NCI-H1694 (cell line): ENCODE results near the gene HPCA.

Experiments used
- DNase-seq: peaks from one replicate; lab custom pipeline; 2025; lab: John Stamatoyannopoulos, UW

HPCA gene

DNA sequence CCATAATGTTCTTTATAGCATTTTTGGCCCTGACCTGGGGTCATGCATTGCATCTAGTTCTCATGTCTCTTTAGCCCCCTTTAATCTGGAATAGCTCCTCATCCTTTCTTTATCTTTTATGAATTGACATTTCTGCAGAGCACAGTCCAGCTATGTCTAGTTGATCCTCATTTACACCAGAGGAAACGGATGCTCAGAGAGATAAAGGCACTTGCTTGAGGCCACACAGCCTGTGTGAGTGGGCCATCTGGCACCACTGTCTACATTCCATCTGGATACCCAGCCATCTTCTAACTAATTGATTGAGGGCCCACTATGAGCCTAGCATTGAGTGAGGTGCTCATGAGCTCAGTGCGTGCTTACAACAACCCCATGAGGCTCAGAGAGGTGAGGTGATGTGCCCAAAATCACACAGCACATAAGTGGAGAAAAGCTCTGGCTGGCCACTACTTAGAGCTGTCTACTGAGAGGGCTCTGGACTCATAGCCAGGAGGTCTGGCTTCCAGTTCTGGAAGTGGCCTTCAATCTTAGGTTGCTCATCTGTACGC, 3.5 kb downstream of the HPCA start:
- no peak for DNase-seq

DNA sequence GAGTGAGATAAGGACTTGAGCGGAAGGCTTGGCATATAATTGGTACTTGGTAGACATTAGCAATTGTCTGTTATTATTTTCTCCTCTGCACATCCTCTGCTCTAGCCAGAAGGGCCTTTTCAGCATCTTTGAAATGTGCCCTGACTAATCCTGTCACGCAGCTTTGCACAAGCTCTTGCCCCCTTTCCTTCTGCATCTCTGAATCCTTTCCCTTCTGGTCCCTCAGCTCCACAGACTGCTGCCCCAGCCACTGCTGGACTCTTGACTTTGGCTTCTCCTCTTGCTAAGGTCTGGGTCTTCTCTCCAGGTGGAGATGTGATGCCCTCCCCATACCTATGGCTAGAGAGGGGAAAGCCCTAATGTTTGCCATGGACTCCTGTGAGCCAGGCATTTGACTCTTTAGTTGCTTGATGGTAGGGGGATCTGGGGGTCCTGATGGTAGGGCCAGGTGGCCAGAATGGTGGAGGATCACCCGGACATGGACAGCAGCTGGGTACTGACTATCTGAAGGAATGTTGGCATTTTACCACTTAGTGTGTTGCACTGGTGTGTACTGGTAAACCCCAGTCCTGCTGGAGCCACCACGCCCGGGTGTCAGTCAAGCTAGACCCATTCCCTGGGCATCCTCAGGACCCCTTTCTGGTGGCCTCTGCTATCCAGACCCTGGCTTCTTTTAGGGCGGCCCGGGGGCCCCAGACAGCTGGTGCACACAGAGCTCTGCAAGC, 4.4 kb downstream of the HPCA start:
- DNase-seq, result no peak

DNA sequence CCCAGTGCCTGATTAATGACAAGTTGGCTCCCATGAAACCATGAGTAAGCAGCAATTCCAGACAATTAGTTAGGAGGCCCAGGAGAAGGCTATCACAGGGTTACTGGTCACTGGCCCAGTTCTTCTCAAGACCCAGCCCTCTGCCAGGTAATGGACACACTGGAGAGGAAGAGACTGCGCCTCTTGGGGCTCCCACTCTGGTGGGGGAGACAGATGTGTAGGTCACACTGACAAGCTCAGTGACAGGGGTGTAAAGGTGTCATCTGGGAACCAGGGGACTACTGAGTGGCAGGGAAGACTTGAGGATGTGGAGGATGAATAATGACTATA, 4.9 kb downstream of the HPCA start:
- no peak for DNase-seq

DNA sequence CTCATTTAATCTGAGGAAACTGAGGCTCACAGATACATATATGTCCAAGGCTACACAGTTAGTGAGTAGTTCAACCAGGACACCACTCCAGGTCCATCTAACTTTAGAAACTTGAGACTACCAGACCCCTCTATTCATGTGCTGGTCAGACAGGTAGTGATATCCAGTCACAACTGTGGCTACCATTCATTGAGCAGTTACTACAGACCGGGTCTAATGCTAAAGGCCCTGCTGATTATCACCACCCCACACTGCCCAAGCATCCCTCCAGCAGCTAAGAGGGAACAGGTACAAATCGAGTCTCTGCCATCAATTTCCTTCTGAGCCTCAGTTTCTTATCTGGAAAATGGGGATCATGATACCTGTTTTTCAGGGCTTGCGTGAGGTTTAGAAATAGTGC, 5.3 kb downstream of the HPCA start:
- DNase-seq, result no peak

DNA sequence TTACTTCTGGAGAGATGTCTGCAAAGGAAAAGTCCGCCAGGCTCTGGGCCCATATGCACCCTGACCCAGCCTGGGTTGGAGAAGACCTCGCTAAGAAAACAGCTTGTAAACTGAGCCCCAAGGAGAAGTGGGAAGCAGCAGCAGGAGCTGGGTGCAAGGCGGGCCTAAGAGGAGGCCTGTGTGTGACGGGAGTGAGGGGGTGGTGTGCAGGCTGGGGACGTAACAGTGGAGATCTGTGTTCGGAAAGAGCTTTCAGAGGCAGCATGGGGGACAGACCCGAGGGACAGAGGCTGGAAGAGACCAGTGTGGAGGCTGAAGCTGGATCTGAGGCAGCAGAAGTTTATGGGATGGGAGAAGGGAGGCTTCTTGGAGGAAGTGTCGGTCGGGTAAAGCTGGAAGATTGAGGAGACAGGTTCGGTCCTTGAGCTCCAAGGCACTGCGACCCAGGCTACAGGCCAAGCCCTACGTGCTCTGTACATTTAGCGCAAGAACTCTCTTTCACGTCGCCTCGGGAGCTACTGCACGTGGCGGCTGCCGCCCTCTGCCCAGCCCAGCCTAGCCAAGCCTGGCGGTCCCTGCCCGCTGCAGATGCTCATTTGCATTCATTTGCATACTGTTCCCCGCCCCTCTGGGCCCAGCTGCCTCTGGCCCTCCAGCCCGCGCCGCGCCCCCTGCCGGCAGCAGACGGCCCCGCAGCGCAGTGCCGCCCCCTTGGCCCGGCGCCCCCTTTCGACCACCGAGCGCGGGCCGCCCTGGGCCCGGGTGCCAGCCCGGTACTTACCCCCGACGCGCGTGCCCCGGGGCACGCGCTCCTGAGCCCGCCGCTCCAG, 6.3 kb downstream of the HPCA start:
- DNase-seq, result peak; percentile 64

DNA sequence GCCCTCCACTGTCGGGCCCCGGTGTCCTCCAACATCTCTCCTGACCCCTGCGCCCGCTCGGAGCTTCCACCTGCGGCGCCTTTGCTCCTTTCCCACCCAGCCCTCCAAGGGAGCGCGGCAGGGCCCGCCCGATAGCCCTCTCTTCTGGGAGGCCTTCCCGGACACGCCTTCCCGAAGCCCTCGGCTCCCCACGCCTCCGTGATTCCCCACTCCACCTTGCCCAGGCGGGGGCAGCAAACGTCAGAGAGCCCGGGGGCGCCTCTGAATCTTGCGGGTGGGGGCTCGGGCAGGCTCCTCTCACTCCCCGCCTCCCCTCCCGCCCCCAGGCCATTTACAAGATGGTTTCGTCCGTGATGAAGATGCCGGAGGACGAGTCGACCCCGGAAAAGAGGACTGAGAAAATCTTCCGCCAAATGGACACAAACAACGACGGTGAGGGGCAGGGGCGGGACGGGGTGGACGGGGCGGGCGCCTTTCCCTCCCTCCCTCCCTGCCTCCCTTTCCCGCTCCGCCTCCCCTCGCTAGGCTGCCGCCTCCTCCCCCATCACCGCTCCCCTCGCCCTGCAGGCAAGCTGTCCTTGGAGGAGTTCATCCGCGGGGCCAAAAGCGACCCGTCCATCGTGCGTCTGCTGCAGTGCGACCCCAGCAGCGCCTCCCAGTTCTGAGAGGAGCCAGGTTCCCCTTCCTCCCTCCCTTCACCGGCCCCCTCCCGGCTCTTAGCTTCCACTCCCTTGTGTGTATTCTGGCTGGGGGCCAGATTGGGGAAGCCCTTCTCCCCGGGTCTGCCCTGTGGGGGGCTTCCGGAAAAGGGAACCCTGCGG, 7.1 kb downstream of the HPCA start:
- peak; percentile 48 for DNase-seq

DNA sequence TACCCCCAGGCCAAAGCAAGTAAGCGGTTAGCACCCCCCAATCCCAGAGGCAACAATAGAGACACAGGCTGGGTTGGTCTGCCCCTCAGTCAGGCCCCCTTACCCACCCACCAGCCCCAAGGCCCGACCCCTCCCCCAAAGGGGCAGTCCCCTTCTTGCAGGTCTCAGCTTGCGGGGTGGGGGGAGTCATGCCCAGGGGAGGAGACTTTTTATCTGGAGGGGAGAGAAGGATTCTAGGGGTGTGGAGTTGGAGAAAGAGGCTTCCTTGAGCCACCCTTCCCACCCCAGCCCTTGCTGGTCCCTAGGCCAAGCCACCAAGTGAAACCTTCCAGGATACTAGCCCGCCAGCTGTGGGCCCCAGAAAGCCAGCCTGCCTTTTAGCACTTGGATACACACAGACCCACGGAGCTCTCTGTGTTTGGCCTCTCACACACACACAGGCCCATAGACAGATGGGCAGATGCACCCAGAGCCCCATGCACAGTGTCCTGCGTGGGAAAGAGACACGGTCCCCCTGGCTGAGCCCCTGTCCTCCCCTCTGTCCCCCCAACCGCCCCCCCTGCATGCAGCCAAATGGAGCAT, 7.8 kb downstream of the HPCA start:
- DNase-seq, result peak; percentile 42

DNA sequence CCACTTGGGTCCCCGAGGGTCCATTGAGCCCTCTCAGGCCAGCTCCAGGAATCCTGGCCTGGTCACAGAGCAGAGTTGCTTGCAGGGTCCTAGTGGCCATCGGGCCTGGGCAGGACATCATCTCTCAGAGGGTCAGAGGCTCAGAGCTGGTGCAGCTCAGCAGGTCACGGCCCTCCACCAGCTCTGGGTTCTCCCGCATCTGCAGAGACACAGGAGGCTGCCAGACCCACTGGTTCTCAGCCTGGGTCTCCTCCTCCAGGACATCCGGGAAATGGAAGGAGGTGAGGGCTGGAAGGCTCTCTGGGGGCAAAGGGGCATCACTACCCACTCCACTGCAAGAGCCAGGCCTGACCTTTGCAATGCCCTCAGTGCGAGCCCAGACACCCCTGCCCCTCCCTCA, 8.4 kb downstream of the HPCA start:
- DNase-seq, result no peak

DNA sequence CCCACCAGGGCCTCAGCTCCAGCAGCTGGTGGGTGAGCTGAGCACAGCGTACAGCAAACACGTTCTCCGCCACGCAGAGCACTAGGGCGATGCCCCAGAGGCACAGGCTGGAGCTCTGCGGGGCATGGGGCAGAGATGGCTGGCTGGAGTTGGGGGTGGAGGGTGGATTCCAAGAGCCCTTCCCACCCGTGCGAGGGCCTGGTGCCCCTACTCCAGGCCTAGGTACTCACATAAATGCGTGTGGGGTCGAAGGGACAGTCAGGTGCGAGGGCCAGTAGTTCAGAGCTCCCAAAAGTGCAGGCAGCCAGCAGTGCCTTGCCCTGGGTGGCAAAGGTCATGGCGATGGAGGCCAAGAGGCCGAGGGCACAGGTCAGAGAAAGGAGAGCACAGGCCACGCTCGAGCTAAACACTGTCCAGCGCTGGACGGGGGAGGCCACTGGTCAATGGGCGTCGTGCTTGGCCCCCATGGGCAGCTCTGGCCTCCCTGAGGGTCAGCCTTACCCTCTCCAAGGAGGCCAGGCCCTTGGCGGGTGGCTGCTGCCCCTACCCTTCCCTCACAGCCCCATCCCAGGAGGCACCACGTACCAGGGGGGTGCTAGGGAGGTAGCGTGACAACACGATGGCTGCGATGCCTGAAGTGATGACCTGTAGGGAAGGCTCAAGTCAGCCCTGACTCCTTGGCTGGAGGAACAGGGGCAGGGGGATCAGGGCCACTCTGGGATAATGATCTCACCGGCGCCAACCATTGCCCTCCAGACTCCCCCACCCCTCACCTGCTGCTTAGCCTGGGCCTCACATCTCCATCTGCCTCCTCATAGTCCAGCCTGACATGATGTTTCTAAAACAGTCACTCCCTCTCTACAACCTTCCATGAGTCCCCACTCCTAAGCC, 9.3 kb downstream of the HPCA start:
- no peak for DNase-seq

DNA sequence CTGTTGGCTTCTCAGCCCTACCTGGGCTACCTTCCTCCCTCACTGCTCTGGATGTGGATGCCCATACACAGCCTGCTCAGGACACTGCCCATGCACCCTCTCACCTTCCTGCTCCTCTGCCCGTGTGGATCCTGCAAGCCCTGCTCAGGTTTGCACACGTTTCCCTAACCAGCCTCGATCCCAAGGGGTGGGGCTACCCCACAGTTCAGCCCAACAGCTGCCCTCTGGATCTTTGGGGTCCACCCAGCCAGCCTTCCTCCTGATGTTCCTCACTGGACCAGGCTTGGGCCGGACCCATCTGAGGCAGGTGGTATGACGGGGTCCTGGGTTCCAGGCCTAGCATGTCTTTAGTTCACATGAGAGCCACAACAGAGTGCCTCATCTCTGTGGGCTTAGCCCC, 10.2 kb downstream of the HPCA start:
- DNase-seq, result no peak

DNA sequence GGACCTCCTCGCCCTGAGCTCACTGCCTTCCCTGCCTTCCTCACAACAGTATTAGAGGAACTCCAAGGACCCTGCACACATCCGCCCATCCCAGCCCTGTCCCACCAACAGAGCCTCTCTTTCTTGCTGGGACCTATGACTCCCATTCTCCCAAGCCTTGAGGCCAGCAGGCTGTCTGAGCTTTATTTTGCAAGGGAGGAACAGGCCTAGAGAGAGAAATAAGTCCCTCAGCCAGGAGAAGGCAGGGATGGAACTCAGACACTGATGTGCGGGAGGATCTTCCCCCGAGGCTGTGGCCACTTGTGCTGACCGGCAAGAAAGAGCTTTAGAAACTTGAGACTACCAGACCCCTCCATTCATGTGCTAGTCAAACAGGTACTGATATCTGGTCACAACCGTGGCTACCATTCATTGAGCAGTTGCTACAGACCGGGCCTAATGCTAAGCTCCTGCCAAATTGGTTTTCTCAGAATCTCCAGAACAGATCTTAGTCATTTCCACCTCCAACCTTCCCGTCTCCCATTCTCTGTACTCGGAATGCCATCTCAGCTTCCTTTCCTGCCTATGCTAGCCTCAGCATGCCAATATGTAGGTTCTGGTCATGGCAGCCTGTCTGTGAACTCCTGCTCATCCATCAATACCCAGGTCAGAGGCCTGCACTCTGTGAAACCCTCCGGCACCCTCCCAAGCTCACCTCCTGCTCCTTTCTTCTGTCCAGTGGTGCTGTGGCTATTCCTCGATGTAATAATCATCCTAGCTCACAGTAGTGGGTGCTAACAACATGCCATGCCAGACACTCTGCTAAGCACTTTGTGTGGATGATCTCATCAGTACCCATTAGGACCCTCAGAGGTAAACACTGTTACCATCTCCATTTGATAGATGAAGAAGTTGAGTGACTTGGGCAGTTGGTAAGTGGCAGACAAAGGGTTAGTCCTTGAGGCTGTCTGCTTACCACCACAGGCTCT, 11.1 kb downstream of the HPCA start:
- no peak for DNase-seq

DNA sequence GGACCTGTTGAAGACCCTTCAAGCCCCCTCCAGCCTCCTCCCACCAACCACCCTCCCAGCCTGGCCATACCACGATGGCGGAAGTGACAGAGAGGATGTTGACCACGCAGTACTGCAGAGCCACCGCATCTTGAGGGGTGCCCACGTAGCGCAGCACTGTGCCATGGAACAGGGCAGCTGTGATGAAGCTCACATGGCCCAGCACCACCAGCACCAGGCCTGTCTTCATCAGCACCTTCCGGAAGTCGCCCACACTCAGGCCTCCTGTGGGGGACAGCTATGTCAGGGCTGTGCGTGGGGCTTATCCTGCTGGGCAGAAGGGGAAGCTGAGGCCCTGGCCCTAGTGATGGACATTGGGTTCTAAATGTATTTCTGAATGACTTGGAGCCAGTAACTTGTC, 11.8 kb downstream of the HPCA start:
- no peak for DNase-seq

DNA sequence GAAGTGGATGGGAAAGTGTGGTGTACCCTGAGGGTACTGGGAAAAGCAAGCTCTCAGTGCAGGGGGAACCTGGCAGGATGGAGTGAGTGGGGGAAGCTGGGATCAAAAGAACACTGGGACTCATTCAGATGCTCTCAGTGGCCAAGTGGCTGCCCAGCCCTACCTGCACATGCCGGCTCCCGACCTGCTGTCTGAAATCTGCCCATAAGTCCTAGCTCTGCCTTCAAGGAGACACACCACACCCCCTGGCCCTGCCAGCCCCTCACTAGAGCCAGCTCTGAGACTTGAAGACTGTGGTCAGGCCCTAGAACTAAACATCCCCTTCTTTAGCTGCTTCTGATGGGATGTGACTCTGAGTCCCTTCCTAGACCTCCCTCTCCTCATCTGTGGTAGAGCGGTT, 12.7 kb downstream of the HPCA start:
- DNase-seq, result no peak

DNA sequence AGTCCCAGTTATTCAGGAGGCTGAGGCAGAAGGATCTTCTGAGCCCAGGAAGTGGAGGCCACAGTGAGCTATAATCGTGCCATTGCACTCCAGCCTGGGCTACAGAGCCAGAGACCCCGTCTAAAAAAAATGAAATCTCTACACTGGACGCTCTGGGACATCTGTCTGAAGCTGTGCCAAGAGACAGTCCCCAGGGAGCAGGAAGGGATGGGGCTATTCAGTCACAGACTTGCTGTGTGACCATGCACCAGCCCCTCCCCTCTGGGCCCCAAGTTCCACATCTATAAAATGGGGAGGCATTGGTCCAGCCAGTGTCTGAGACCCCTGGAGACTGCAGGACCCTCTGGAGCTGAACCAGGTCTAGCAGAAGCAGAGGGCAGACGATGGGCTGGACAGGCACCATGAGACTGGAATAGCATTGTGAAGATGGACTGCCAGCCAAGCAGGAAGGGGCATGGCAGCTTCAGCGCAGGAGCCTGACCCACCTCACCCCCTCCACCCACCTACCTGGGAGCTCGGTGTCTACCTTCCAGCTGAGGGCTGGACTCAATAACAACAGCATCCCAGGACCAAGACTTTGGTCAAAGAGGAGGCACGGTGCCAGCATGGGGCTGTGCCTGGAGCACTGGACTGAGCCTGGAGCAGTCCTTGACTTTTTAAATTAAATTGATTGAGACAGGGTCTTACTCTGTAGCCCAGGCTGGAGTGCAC, 13.4 kb downstream of the HPCA start:
- no peak for DNase-seq

DNA sequence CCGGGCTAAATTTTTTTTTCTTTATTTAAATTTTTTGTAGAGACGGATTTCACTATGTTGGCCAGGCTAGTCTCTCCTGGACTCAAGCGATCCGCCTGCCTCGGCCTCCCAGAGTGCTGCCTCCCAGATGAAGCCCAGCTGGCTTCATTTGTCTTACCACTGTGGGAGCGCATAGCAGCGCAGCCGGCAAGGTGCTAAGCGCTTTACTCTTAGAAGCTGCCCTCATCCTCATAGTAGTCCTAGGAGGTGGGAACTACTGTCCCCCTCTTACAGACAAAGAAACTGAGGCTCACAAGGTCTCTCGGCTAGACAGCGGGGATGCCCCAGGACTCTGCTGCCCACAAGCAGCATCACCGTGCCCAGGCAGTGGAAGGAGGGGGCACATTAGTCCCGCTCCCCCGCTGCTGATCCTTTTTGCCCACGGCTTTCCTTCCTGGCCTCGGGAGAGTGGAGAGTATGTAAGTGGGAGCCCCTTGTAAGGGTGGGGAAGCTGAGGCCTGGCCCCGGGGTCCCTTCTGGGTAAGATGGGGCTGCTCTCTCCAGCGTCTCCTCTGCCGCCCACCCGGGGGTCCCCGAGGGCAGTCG, 14.2 kb downstream of the HPCA start:
- DNase-seq, result no peak

DNA sequence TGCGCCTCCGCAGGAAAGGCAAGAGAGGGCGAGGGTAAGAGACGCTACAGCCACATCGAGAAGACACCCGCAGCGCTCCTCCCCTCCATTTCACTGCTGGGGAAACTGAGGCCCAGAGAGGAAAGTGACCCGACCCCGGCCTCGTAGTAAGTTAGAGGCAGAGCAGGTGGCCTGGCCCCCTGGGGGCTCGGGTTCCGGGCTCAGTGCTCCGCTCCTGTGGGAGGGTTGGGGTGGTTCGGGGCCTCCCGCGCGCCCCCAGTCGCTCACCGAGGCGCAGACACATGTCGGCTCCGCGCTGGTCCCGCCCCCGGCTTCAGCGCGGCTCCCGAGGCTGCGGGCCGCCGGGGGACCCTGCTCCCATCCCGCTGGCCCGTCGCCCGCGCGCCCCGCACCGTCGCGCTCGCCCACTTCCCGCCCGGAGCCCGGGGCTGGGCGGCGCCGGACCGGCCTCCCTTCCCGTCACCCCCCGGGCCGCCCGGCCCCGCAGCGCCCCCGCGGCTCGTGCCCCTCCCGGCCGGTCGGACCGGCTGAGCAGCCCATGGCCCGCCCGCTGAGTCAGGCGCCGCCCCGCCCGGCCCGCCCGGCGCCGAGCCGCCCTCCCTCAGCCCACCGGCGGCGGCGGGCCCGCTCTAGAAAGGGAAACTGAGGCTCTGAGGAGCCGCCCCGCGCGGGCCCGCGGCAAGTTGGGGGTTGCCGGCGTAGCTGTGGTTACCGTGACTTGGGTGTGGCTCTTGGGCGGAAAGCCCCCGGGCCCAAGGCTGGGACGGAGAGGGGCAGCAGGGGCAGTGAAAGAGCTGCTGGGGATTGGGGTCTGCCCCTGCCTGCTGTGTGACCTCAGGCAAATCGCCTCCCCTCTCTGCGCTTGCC, 14.9 kb downstream of the HPCA start, which contains the start of gene TMEM54:
TSS of gene TMEM54 (minus strand) at position 434 of the 867 bp plus-strand sequence. CDS start at position 283, 151 bp downstream.
- DNase-seq, result no peak

DNA sequence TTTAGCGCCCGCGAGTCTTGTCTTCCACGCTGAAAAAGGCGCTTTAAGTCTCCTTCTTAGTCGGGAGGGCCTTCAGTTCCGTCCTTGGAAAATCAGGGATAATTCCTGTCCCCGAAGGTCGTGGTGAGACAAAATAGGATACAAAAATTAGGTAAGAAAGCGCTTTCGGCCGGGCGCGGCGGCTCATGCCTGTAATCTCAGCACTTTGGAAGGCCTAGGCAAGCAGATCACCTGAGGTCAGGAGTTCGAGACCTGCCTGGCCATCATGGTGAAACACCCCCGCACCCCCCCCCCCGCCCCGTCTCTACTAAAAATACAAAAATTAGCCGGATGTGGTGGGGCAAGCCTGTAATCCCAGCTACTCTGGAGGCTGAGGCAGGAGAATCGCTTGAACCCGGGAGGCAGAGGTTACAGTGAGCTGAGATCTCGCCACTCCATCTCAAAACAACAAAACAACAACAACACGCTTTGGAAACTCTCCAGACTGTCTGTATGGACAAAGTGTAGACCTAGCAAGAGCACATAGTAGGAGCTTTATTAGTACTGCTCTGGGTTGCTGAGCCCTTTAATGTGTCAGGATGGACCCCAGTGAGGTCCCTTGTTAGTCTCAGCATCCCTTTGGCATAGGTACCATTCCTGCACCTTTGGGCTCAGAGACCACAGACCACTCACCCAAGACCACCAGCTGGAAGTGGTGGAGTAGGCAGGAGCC, 15.7 kb downstream of the HPCA start:
- no peak for DNase-seq
